Activated T-cell treated with anti-CD3 and anti-CD28 coated beads for 48 hours (primary cell): Measurements from ENCODE around the gene AGAP2.

ENCODE experiments used
- DNase-seq: peaks from one replicate; pipeline ENCODE4 v3.0.0-alpha.2; 2020; ENCODE audit warnings: low read depth

The AGAP2 gene

DNA sequence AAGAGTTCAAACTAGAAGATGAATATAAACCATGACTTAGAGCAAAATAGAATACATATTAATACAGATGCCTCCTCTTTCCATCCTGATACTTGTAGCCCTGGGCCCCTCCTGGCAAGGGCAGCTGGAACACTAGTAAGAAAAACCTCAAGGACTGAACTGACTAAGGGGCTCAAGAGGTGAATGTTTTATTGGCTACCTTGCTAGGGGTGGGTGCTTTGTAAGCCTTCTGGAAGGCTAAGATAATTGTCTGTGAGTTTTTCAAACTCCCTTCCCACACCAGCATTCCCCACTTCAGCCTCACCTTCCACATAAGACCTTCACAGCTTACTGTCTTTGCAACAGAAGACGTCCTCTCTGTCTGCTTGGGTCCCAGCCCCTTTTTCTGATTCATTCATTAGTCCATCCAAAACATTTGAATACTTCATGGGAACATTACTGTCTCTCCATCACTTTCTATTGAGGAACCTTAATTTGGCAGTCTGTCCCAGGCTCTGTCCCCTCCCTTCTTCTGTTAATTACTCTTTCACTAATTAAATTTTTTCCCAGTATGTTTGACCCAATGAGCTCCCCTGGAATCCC lies 15.3 kb upstream of the AGAP2 start:
- DNase-seq, result no peak

DNA sequence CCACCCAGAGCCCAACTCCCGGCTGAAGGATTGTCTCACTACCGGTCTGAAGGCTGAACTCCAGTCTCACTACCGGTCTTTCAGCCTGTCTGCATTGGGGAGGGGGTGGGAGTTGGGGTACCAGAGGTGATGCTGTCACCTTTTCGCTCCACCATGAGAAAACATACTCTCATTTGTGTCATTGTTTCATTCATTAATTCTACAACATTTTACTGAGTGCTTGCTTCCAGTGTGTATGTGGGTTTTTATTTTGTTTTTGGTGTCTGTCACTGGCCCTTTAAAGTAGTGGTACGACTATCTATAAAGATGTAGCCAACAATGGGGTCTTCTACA lies 14.1 kb upstream of the AGAP2 start:
- no peak for DNase-seq

DNA sequence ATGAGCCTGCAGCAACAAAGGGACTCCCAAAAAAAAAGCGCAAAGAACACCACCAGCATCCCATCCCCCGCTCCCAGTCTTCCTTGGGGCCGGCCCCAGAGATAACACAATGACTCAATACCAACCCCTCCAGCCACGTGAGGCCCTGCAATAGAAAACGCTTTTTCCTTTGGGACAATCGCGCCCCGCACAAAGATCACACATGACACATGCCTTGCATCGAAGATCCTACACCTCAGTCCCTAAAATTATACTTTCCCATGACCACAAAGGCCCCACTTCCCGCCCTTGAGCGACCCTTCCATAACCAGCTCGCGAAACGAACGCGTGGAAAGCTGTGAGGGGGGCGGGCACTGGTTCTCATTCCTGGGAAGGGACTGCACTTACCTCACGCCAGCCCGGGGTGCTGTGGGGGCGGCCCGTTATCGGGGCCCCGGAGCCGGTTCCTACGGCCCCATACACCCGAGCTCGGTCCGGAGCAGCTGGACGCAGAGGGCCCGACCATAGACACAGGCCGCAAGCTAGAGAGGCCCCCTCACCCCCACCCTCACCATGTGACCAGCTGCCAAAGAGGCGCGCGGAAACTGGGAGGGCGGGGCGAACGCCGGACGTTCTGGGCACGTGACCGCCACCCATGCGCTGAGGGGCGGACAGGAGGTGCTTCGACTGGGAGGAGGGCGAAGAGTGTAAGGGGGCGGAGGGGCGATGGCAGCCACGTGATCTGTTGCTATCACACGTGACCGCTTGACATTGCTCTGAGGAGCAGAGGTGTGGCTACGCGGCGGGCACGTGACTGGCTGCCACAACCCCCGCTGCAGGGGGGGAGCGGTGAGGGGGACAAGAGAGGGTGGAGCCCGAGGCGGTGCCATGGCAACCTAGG lies 13.5 kb upstream of the AGAP2 start, which contains the start of gene CDK4:
TSS of gene CDK4 (minus strand) at position 523 of the 880 bp plus-strand sequence. CDS start 593 bp downstream, outside the sequence.
- DNase-seq, result peak; percentile 98

DNA sequence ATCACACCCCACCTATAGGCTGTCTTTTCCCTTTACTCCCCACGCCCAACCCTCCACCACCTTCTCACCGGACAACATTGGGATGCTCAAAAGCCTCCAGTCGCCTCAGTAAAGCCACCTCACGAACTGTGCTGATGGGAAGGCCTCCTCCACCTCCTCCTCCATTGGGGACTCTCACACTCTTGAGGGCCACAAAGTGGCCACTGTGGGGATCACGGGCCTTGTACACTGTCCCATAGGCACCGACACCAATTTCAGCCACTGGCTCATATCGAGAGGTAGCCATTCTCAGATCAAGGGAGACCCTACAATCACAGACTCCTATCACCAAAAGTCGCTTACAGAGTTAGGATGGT lies 12.9 kb upstream of the AGAP2 start:
- no peak for DNase-seq

DNA sequence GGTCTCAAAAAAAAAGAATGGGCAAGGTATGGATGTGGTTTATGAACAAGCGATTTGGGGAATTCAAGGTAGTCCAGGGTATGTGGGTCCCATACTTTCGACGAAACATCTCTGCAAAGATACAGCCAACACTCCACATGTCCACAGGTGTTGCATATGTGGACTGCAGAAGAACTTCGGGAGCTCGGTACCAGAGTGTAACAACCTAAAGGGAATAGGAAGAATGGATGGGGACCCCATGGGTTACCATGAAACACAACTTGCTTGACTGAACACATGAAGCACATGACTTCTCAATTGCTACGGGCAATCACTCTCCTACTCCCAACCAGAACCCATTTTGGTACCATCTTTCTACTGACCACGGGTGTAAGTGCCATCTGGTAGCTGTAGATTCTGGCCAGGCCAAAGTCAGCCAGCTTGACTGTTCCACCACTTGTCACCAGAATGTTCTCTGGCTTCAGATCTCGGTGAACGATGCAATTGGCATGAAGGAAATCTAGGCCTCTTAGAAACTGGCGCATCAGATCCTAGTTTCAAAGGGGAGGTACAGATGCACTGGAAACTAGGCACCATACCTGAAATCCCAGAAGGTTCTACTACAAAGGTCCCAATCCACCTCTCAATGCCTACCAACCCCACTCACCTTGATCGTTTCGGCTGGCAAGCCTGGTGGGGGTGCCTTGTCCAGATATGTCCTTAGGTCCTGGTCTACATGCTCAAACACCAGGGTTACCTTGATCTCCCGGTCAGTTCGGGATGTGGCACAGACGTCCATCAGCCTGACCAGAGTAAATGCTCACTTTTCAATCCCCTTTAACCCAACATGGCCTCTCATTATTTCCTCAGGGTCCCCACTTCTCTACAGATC lies 12.3 kb upstream of the AGAP2 start:
- no peak for DNase-seq

DNA sequence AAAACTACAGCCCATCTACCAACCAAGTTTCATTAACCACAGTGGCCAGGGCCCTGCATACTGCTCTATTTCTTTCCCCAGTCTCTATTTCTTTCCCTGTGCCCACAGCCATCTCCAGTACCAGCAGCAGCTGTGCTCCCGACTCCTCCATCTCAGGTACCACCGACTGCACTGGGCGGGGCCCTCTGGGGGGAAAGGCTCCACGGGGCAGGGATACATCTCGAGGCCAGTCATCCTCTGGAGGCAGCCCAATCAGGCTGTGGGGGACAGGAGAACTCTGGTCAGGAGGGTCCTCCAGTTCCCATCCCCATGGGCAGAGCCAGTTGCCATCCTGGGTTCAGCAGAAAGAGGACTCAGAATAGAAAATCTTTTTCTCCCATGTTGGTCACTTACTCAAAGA lies 10.5 kb upstream of the AGAP2 start:
- DNase-seq, result no peak

DNA sequence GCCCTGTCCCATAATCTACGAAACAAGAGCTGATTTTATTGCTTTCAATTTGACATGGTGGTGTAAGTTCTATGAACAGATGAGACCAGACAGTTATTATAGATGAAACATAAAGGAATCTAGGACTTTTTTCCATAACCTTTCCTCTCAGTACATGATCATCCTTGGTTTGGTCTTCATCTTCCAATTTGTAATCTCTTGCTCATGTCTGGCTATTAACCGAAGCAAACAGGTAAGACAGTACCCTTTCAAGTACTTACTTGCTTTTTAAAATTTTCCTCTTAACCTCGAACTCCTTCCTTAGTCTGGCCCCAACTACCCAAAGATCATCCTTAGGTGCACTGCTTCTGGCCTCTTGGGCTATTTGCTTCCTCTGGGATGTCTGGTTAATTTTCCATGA lies 7.5 kb upstream of the AGAP2 start:
- no peak for DNase-seq

DNA sequence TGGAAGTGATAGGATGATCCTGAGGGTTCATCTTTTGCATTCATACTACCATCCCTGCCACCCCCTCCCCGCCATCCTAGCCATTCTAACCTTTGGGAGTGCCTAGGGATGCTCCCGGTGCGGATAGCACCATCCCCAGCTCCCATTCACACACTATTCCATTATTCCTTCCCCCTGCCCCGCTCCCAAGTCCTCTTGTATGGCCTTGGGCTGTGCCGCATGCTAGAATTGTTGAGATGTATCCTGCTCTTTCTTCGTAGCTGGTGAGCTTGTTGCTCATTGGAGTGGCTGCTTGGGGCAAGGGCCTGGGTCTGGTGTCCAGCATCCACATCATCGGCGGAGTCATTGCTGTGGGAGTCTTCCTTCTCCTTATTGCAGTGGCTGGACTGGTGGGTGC lies 6.9 kb upstream of the AGAP2 start:
- no peak for DNase-seq

DNA sequence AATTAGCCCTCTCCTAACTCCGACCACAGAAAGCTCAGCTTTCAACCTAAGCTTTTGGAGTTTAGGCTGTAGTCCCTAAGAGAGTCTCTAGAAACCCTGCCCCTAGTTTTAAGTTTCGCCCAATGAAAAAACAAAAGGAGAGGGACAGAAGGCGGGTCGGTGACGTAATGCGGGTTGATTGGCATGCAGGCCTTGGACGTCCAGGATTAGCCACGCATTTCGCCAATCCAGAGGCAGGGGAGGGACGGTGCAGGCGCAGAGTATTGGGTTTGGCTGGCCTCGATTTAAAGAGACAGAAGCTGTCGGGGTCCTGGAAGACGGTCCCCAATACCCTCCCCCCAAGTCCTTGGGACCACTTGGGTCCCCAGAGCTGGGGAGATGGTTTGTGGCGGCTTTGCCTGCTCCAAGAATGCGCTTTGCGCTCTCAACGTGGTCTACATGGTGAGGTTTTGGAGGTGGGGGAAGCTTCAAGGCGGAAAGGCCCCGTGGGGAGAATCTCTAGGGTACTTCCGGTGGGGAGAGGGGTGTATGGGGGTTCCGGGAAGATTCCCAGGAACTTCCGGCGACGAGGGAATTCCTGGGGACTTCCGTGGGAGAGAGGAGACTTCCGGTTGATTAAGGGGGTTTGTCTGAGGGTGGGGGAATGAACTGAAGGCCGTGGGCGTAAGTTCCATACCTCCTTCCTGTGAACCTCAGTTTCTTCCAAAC lies 6.4 kb upstream of the AGAP2 start, which contains the start of gene TSPAN31:
TSS of gene TSPAN31 (plus strand) at position 263 of the 708 bp plus-strand sequence. CDS start at position 379, 116 bp downstream.
- DNase-seq, result peak; percentile 90

DNA sequence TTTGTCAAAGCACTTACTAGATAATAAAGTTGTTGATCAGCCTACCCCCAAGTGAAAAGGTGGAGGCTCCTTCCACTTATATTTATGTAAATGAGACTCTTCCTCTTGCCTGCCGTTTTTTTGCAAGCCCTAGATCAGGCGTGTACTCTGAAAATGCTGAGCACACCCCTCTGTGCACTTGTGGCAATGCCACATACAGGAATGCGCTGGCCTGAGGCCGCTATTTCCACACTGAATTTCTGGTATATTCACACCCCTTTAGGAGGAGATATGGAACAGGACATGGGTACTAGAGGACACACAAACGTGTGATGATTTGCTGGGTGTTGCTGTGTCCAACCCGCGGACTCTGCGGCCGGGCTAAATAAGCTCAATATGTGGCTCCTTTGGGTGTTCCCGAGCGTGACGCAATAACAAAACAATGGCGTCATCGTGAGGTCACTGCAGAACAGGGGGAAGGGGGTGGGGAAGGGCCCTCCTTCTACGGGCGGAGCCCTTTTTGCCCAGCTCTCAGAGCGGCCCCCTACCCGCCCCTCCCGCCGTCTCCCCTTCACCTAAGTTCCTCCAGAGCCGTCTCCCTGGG lies 5.7 kb upstream of the AGAP2 start:
- DNase-seq, result peak; percentile 72

DNA sequence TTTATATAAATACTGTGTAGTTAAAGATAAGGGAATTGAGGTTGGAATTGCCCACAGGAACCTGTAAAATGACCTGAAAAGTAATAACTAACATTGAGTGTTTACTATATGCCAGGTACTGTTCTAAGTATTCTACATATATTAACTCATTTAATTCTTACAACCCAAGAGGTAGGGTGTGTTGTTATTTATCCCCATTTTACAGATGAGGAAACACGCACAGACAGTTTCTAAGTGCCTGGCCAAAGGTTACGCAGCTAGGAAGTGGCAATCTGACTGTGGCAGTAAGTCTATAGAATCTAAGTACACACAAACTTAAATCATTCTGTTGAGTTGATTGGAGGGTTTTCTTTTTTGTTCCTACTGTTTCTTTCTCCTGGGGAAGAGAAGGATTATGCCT lies 5.2 kb upstream of the AGAP2 start:
- no peak for DNase-seq

DNA sequence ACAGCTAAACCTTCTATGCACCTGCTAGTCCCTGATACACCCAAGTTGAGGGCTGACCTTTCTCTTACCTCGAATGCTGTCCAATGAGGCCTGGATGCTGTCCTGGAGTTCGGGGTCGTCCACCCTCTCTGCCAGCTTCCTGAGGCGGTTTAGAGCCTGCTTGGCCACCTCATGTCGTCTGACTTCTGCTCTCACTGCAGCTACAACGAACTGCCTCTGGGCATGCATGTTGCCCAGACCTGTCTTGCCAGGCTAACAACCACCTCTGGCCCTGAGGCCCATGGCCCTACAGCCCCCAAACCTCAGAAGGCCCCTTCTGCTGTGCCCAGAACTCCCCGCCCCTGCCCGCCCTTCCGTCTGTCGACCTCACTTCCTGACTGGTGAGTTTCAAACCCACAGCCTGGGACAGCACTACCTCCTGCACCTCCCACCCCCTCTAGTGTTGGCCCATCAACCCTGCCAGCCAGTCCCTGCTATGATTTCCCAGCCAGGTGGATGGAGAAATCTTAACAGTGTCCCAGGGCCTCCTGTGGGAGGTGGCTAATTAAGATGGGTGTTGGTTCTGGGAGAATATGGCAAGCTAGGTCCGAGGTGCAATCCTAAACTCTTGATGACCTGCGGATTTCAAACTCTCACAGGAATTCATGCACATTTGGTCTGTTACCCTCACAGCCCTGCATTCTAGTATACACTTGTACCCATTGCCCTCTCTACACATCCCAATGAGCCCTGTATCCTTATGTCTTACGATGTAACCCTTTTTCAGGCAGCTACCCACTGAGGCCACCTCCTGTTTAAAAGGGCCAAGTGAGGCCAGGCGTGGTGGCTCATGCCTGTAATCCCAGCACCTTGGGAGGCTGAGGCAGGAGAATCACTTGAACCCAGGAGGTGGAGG lies 3.5 kb upstream of the AGAP2 start:
- peak; percentile 68 for DNase-seq

DNA sequence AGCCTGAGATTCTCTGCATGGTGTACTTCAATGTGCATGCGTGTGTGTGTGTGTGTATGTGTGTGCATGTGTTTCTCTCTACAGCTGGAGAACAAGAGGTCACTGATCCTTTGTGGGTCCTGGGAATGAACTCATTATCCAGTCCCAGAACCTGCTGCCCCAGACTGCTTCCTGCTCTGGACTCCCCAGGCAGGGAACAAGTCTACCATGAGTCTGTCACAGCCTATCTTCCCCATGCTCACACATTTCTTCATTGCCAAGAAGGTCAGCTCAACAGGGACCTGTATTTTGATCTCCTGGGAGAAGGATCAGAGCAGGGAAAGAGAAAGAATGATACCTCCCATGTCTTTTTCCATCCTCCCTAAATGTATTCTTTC lies 2.9 kb upstream of the AGAP2 start:
- DNase-seq, result no peak

DNA sequence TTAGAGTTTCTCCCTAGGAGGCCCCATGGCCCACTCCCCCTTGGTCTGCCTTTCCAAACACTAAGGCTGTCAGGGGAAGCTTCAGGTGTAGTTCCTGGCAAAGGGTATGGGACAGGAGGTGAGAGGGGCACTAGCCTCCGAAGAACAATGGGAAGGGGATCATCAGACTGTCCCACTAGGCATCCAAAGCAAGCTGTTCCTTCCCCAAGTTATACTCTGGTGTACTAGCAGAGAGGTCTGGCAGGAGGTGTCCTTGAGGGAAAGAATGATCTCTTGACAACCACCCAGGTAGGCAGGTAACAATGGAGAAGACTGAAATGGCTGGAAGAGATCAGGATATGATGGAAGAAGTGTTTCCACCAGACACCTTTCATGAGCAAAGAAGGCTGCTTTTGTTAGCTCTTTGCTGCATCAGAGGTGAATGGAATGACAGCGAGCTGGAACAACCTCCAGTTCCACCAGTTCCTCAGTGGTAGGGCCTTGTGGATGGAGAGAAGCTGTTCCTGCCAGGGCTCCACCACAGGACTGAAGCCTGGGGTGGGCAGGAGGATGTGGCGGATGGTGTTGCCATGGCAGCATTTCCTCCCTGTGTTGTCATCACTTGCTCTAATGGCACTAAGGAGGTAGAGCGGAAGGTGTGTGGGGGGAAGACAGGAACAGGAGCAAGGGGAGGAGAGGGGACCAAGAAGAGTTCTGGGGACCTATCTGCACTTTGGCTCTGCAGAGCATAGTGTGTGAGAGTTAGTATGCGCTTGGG lies 2.3 kb upstream of the AGAP2 start:
- peak; percentile 59 for DNase-seq

DNA sequence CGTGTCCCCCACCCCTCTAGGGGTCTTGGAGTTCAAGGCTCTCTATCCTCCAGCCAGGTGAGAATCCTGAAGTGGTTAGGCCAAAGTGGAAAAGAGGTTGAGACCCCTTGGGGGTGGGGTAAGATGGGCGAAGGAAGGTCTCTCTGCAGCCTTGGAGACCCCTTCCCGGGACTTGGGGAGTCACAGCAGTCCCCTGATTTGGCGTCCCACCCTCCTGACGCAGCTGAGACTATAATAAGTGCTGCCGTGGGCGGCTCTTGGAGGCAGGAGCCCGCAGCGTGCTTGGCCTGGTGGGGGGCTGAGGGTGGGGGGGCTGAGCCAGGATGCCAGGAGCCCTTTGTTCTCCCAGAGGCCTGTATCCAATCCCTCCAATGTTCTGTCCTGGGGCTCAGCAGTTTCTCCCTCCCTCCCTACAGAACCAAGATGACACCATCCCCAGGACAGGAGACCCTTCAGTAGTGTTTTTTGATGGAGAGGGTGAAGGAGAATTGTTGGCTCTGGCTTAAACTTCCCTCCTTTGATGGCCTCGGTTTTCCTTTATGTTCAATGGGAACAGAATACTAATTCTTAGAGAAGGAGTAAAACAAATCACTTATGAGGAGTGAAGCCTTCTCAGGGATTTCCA lies 1.5 kb upstream of the AGAP2 start:
- no peak for DNase-seq

DNA sequence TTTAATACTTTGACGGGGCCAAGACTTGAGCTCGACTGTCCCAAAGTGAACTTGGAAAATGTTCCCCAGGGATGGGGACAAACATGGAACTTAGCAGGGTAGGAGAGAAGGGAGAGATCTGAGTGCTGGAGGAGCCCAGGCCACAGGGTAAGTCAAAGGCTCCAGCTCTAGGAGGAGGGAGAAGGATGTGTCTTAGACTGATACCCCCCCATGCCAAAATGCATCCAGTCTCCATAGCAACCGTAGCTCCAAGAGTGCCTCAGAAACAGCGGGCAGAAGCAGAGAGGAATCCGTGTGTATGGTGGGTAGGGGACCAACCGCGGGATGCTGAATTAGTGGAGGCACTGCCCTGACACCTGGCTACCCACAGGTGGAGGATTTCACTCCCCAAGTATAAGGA lies 845 bp upstream of the AGAP2 start:
- no peak for DNase-seq

DNA sequence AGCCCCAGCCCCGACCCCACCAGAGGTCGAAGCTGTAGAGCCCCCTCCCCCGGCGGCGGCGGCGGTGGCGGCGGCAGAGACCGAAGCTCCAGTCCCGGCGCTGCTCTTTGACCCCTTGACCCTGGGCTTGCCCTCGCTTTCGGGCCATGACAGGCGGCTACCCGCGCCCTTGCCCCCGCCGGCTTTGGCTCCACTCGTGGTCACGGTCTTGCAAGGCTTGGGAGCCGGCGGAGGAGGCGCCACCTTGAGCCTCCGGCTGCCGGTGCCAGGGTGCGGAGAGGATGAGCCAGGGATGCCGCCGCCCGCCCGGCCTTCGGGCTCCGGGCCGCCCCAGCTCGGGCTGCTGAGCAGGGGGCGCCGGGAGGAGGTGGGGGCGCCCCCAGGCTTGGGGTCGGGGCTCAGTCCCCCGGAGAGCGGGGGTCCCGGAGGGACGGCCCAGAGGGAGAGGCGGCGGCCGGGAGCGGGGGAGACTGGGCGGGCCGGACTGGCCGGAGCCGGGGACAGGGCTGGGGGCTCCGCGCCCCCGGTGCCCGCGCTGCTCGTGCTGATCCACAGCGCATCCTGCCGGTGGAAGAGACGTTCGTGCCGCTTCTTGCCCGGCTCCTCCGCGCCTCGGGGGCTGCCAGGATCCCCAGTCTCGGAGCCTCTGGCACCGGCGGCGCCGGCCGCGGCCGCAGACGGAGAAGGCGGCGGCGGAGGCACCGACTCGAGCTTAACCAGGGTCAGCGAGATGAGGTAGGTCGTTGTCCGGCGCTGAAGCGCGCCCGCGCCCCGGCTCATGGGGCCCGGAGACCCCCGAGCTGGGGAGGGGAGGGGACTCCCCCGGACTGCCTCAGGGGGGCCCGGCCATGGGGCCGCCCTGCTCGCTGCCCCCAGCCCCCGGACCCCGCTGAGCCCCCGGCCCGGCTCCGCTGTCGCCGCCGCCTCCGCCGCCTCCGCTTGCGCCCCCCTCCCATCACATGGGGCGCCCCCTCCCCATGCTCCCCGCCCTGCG lies 778 bp downstream of the AGAP2 start:
- no peak for DNase-seq

DNA sequence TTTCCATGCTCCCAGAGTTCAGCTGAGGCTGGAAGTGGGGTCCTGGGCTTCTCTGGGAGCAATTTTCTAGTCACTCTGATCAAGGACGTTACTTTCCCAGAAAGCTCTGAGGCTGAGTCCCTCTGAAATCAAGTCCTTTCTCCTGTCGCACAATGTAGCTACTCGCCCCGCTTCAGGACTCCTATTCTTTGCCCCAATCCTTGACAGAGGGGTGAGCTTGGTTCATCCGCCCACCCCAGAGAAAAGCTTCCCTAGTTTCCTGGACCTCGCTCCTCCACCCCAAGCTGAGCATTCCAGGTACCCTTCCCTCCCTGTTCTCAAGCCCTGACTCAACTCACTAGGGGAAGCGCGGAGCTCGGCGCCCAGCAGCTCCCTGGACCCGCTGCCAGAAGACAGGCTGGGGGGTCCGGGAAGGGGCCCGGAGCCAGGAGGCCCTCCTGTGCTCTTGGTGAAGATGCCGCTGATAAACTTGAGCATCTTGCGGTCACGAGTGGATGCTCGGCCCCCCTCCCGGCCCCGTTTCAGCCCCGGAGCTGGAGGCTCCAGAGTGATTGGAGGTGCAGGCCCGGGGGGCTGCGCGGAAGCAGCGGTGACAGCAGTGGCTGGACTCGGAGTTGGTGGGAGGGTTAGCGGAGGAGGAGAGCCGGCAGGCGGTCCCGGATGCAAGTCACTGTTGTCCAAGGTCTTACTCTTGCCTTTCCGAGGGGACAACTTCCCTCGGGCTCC lies 1.6 kb downstream of the AGAP2 start:
- DNase-seq, result no peak
